HG03135 (cell line): ENCODE data around the gene PAIP2B.
"Not testable (repeated sequence)": the region's sequence is repeated elsewhere in the genome, so short reads cannot be mapped to it uniquely, and the experiment has no call there.

ENCODE experiments used
- ATAC-seq: cut with Tn5 transposase; IDR thresholded peaks from one replicate; pipeline ENCODE4 v1.9.1; 2021; ENCODE audit warnings: mild to moderate bottlenecking, moderate library complexity; ENCODE audit not compliant: unreplicated experiment

Gene PAIP2B

DNA sequence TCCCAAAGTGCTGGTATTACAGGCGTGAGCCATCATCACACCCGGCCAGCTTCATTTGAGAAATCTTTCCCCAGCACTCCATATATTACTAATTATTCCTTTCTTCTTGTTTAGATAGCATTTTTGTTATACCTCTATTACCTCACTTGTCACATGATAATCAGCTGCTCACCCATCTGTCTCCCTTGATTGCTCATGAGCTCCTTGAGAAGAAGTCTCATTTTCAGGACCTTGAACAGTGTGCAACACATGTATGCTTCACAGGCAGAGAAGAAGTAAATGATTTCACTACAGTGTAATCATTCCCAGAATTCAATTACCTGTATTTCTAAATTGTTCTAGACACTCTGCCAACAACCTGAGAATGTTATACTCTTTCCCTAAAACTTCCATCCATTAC is 6.2 kb downstream of the PAIP2B start:
- ATAC-seq, result no peak

DNA sequence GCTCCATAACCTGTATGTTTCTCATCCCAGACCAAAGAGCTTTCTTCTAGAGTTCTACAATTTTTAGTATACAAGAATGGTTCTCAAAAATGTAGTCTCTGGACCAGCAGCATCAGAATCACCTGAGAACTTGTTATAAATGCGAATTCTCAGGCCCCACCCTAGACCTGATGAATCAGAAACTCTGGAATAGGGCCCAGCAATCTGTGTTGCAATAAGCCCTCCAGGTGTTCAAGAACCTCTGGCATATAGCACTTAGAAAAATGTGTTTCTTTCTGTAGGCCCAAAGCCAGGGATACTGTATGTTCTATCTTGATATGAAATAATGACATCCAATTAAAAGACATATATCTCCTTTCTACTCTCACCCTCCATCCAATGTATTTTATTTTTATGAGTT is 10.4 kb downstream of the PAIP2B start:
- ATAC-seq, result no peak

DNA sequence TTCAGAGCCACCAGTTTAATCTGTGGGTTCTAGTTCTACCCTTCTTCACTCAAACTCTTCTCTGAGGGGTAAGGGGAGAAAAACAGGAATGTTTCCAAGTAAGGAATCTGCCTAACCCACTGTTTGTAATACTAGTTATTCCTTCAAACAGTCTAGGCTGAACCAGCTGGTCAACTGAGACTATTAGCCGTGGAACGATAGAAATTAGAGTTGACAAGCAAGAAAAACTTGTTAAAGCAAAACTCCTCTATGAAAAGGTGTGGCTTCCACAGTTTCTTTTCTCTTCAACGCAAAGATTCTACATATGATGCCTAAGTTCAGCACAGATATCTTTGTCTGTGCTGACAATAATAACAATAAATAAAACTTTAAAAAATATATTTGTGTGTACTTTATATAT is 11.5 kb downstream of the PAIP2B start:
- ATAC-seq, result no peak

DNA sequence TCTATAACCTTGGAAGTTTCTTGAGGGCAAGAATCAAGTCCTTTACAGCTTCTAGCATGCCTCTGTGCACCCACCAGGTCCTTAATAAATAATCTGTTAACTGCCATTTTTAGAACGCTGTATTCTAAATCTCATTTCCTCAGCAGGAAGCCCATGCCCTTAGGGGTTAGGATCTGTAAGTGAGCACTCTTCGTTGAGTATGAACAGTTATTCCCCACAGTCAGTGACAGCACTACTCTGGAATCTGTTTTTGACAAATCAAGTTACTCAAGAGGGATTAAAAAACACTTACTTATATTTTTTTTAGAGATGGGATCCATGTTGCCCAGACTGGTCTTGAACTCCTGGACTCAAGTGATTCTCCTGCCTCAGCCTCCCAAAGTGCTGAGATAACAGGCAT is 14.6 kb downstream of the PAIP2B start:
- ATAC-seq, result no peak

DNA sequence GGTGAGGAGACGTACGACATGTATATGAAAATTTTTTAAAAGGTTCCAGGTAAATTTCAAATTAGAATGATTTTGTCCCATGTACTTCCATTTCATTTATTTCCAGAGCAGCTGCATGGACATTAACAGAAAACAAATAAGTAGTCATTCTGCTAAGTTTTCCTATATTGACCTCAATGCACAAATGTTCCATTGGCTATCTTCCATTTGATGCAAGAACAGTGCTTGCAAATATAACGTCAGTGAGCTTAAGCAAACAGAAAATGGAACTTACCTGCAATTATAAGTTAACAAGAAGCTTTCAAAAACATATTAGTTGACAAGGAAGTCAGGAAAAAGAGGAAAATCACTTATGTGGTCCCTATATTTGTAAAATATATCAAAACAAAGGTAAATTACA is 16.6 kb downstream of the PAIP2B start:
- ATAC-seq, result no peak

DNA sequence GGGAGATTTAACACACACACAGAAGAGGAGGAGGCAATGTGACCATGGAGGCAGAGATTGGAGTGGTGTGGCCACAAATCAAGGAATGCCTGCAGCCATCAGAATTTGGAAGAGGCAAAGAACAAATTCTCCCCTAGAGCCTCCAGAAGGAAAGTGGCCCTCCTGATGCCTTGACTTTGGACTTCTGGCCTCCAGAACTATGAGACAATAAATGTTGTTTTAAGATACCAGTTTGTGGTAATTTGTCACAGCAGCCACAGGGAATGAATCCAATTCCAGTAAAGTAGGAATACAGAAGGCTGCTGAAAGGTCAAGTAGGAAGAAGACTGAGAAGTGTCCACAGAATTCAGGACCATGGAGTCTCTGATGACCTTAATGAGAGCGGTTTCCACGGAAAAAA is 18.1 kb downstream of the PAIP2B start:
- no peak for ATAC-seq

DNA sequence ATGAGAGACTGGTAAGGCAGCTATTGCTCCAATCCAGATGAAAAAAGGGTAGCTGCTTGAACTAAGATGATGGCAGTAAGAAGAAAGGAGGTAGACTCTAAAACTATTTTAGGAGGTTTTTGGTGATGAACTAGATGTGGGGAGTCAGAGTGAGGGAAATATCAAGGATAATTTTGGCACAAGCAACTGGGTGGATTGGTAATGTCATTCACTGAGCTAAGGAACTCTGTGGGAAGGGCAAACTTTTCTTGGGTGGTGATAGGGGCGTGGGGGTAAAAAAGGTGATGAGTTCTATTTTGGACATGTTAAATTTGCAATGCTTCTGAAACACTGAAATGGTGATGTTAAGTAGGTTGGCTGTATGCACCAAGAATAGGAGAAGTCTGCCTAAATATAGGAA is 19.3 kb downstream of the PAIP2B start:
- no peak for ATAC-seq

DNA sequence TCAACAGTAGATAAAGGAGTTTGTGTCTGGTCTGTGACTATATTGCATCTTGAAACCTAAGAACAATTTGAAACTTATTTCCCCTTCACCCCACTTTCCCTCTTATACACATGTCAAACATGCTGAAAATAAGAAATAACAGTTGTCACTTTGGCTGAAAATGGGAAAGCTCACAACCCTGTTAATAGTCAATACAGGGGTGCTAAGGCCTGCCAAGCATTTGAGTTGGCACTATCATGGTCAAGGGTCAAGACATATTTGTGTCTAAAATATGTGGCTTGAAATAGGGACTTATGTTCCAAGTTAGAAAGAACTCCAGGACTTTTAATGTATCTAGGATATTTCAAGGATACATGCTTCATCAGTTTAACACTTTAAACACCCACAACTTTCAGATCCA is 20.6 kb downstream of the PAIP2B start:
- no peak for ATAC-seq

DNA sequence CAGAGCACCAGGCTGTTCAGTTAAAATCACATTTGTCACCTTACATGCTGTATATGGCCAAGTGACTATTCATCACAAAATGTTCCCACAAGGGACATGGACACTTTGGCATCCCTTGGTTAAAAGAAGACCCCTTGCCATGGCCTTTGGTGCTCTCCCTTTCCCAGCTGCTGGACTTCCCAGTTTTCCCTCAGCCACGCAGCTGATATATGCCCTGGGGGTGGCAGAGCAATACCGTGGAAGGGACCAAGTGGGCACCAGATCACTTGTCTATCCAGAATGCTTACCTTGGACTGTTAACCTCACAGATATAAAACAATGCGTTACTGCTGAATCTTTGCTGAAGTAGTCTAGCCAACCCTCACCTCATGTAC is 35.3 kb downstream of the PAIP2B start:
- ATAC-seq, result no peak

DNA sequence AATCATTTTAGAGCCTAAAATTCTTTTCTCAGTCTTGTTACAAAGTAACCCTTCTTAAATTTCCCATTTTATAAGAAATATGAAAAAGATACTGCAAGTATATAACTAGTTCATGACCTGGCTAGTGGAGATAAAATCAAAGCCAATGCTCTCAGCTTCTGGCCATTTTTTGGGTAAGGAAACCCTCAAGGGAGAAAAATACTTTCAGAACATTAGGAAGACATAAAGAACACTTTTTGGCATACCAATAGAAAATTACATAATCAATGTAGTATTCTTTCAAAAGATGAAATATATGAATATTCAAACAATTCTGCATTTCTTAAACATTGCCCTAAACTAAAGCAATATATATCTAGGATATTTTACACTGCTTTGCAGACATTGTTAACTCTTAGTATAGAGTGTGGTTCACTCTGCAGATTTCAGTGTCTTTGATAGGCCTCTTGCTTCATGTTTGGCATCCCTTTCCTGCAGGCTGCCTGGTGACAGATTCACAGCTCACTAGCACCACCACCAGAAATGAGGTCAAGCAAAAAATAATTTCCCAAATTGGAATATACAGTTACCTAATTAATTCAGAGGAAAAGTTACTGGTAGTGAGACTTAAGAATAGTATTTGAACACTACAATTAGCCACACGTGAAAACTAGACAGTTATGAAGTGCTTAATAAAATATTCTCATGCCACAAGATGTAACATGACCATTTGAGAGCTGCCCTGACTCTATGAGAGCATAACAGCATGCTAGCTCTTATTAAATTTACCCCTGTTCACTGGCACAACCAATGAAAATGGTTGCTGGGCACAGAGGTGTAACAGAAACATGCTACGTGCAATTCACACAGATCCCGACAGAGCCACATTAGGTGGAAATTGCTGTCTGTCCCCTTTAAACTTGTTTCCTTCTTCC is 36.0 kb downstream of the PAIP2B start:
- ATAC-seq, result no peak

DNA sequence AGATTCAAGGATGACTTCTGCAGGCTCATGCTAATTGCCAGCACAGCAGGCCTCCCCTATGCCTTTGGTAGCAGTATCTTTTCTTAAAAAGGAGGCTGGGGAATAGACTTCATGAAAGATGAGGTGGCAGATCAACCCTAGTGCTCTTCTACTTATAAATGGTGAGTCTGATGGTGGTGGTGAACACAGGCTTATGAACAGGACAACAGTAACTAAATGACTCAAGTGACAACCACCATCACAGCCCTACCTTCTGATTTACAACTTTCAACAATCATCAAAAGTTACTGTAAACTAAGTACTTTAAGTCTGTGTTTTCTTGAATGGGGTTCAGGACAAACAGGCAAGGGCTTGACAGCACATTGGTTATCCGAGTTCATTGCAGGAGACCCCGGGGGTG is 39.3 kb downstream of the PAIP2B start:
- ATAC-seq, result no peak

DNA sequence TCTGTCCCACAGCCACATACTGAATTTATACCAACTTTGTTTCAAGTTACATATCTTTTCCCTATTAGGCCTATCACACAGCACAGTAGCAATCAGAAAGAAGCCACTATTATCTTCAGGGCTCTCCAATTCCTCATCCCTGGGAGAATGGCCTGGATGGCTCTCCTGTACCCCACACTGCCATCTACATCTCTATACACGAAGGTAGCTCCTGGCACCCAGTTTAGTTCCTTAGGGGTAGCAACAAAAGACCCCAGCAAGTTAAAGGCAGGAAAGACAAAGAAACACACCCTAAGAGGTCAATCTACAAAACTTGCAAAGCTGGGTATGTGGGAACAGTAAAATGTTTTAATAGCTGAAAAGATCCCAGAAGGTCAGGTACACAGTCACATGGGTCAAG is 39.9 kb downstream of the PAIP2B start:
- no peak for ATAC-seq

DNA sequence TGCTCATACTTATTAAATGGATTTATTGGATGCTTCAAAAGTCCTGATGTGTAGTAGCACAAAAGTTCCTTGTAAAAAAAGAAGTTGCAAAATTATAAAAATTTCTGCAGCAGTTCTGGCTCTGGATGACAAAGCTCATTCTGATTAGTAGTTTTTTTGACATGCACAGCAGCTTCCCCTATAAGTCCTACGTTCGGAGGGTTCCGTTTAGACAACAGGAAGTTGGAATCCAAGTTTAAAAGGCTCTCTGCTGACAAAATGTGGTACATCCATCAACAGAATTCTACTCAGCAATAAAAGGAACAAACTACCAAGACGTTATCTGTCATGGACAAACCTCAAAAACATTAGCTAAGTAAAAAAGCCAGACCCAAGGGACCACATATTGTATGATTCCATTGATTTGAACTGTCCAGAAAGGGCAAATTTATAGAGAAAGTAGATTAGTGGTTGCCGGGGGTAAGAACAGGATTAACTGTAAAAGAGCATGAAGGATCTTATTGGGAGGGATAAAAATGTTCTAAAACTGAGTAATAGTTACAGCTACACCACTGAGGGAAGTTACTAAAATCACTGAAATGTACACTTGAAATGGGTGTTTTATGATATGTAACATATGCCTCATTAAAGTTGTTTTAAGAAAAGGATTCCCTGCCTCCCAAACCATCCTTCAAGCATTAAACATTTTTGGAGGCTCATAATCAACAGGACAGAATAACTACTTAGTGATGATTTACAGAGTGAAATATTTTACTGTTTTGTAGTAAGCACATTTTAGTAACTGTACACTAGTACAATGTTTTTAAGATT is 43.4 kb downstream of the PAIP2B start:
- ATAC-seq, result not testable (repeated sequence)

DNA sequence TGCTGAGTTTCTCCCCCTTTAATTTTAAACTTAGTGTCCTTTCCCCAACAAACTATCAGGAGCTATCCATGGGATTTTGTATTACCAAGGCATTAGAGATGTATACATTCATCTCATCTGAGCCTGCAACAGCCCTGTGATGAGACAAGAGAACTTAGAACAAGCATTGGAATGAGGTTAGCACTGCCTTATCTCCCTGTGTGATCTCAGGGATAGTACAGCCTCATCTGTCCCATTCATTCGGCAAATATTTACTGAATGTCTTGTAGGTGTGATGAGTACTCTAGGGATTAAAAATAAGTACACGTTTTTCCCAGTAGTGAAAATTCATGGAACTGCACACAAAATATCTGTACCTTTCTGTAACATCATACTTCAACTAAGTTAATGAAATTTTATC is 45.6 kb downstream of the PAIP2B start:
- no peak for ATAC-seq

DNA sequence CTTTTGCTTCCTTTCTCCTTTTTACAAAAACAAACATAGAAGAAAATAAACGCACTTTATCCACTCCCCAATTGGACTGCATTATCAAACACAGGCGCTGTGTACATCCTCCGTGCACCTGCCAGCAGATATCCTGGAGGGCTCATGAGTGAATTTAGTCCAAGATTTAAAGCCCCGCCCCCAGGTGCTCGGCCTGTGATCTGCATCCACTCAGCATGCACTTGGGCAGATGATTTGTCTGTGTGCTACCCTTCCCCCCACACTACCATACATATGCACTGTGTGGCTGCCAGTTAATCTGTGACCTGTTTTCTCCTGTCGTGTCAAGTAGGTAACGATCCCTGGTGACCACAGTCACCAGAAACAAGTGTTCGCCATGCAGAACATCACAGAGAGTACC is 48.1 kb downstream of the PAIP2B start:
- ATAC-seq, result not testable (repeated sequence)

DNA sequence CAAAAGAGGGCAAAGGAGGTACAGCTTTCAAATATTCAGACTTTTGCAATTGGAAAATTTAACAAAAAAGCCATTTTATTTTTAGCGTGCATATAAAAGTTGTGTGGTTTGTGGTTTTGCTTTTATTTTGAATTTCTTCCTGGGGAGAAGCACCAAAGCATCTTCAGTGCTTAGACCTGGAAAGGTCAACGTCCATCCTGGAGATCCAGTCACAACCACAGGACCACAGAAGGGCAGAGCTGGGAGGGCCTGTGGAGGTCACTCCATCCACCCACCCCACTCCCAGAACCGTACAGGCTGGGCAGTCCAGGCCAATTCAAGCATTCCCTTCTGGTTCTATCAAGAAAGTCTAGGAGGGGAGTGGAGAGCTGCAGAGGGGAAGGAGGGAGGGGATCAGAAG is 52.7 kb downstream of the PAIP2B start:
- no peak for ATAC-seq

DNA sequence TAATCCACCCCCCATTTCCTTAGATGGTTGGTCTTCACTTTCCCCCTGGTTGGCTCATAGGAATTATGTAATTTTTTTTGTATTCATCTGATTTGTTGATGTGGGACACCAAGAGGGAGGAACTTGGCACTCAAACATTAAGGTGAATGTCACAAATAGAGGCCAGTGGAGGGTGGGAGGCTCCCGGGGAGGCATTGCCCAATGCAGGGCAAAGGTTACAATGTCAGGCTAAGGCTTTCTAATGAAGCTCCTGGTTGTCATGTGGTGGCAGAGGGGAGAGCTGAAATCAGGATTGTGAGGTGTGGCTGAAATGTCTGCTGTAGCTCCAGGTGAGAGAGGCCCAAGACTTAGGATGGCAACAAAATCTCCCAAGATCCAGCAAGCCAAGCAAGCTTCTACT is 53.8 kb downstream of the PAIP2B start:
- no peak for ATAC-seq

DNA sequence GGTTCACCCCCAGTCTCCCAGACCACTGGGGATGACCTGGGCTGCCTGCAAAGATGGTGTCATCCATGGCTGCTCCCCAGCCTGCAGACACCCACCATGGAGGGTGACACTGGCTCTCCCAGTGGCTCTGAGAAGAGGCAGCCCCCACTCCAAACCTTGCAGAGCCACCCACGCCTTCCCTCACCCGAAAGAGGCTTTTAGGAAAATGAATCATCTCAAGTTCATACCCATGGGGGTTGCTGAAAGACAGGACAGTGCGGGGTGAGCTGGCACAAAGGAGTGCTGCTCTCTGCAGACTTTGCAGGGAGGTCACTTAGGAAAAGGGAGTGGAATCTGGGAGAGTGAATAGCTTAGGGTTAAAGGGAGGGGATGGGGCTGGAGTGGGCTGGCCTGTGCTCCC is 60.1 kb downstream of the PAIP2B start:
- no peak for ATAC-seq

DNA sequence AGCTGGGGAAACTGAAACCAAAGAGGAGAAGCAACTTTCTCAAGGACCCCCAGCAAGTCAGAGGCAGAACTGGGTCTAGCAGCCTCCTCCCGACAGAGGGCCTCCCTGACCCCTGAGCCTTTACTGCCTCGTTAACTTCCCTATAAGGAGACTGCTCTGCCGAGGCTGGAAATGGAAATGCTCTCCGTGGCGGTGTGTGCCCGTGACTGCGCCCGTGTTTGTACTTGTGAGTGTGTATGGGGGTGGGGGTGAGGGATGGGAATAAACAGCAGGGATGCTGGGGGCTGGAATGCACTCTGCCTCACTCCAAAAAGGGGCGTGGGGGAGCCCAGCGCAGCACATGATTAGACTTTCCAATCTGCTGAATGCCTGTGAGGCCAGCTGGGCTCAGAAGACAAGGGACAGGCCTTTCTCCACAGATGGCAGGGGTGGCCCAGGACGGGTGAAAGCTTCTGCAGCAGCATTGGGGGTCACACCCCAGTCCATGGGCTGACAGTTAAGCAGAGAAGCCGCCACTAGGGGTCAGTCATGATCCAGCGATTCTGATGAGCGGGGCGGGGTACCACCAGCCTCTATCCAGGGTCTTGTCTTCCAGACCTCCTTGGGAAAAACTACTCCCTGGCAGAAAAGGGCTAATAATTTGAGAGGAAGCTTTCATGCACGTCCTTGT is 69.6 kb downstream of the PAIP2B start:
- no peak for ATAC-seq

DNA sequence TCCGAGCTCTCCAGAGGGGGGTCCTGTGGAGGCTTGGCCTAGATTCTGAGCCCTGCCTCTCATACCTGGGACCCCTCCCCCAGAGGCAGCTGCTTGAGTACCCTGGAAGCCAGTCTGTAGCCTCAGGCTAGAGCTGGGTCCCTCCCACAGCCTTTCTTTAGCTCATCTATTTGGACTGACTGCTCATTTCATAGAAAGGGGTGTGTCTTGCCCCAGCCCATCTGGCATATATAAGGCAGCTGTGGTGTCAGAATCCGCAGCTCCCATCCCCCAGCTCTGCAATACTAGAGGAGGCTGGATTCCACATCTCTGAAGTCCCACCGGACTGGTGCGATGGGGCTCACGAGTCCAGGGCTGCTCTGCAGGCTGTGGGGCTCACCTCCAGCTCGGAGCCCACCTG is 70.3 kb downstream of the PAIP2B start:
- ATAC-seq, result no peak

DNA sequence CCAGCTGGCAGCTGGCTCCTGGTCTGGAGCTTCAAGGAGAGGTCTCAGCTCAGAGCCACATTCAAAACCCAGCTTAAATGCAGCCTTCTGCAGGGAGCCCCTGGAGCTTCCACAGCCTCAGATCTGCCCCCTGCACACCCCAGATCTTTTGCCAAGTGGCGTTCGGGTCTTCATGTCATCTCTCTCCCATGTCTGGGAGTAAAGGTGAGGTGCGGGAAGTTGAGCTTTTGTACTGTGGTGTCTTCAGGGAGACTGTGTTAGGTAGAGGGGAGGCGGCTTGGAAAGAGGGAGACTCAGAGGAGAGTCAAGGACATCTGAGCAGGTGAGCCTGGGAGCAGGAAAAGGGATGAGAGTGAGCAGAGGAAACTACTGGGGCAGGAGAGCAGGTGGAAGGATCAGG is 71.1 kb downstream of the PAIP2B start:
- no peak for ATAC-seq

DNA sequence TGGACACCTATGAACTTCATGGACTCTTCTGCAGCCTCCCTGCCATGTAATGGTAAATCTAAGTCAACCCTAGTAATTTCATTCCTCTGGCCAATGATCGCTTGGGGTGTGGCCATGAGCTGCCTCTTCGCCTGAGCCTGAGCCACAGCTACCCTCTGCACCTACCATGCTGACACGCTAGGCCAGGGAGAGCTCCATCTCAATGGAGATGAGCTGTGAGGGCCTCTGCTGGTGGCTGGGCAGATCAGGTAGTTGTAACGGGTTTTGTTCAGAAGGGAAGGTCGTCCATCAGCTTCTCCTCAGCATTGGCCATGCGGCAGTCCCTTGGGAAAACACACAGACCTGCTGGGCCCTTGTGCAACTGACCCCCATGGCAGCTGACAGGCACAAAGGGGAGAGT is 72.1 kb downstream of the PAIP2B start:
- ATAC-seq, result peak; percentile 65
